PC-9 (cell line): ENCODE measurements around the gene ZNF501. TPM values are rescaled to one million over a fixed set of nuclear protein-coding genes. Genes with fewer than 3 reads are reported as not detected.

Experiments used
- BruUV-seq: library from RNA; stranded (reverse); fragments of 400-500 nt; replicated peaks from 2 replicates; lab custom pipeline; 2021; lab: Mats Ljungman, UMichigan
- CTCF ChIA-PET: fragments of 300-600 bp; sonication (Branson Sonifier 250); formaldehyde crosslinking; loops from one replicate; lab custom pipeline; 2022; ENCODE audit warnings: antibody characterized with exemption; lab: Charles Lee
- POLR2A ChIA-PET: fragments of 300-600 bp; sonication (Branson Sonifier 250); formaldehyde crosslinking; loops from one replicate; lab custom pipeline; 2022; ENCODE audit warnings: antibody characterized with exemption; ENCODE audit not compliant: unreplicated experiment; lab: Charles Lee
- DNase-seq, 2 experiments: peaks; one replicate each; pipeline versions ENCODE4 v3.0.0 to v3.0.0-alpha.2; 2015 to 2022; ENCODE audit warnings: mixed read lengths in 1 of 2
- H2AFZ ChIP-seq: fragments of 200-600 bp; sonication (generic); 2 replicates; pipeline ENCODE4 v1.8.1; 2017; ENCODE audit warnings: antibody characterized with exemption
- H3F3A ChIP-seq: fragments of 200-600 bp; sonication (generic); 2 replicates; pipeline ENCODE4 v1.8.1; 2017; ENCODE audit warnings: antibody characterized with exemption, mild to moderate bottlenecking, low read depth; ENCODE audit not compliant: insufficient read depth
- H3K27ac ChIP-seq: fragments of 200-600 bp; sonication (generic); 2 replicates; pipeline ENCODE4 v1.6.1; 2016; ENCODE audit warnings: mixed run types
- H3K27me3 ChIP-seq: fragments of 200-600 bp; sonication (generic); 2 replicates; pipeline ENCODE4 v1.6.1; 2016; ENCODE audit warnings: low read depth, mixed run types; ENCODE audit not compliant: insufficient read depth
- H3K36me3 ChIP-seq: fragments of 200-600 bp; sonication (generic); 2 replicates; pipeline ENCODE4 v1.6.1; 2016; ENCODE audit warnings: low read depth, mixed run types
- H3K4me1 ChIP-seq: fragments of 200-600 bp; sonication (generic); replicated peaks from 2 replicates; pipeline ENCODE4 v1.6.1; 2016; ENCODE audit warnings: mixed run types; ENCODE audit not compliant: insufficient read depth
- H3K4me2 ChIP-seq: fragments of 200-600 bp; sonication (generic); 2 replicates; pipeline ENCODE4 v1.6.1; 2017; ENCODE audit warnings: mixed run types
- H3K4me3 ChIP-seq: fragments of 200-600 bp; sonication (generic); 2 replicates; pipeline ENCODE4 v1.6.1; 2016; ENCODE audit warnings: mixed run types
- H3K79me2 ChIP-seq: fragments of 200-600 bp; sonication (generic); 2 replicates; pipeline ENCODE4 v1.6.1; 2017; ENCODE audit warnings: low read depth, mixed run types
- H3K9me2 ChIP-seq: fragments of 200-600 bp; sonication (generic); 2 replicates; pipeline ENCODE4 v1.8.1; 2017; ENCODE audit warnings: mild to moderate bottlenecking; ENCODE audit not compliant: insufficient read depth
- H3K9me3 ChIP-seq: fragments of 200-600 bp; sonication (generic); 2 replicates; pipeline ENCODE4 v1.8.1; 2016; ENCODE audit warnings: low read depth; ENCODE audit not compliant: insufficient read depth
- H4K20me1 ChIP-seq: fragments of 200-600 bp; sonication (generic); 2 replicates; pipeline ENCODE4 v1.8.1; 2017; ENCODE audit not compliant: insufficient read depth
- EZH2 ChIP-seq: fragments of 200-600 bp; sonication (generic); IDR thresholded peaks from 2 replicates; pipeline ENCODE4 v1.8.0; 2017; ENCODE audit warnings: antibody characterized with exemption, low read depth
- intact Hi-C: fragments of 100-400 bp; cut with micrococcal nuclease; formaldehyde crosslinking; loops from one replicate; pipeline ENCODE4 v1.10.0; 2022; ENCODE audit not compliant: unreplicated experiment
- total RNA-seq: library from RNA; stranded (reverse); gene quantifications from 2 replicates; pipeline ENCODE4 v1.2.3, GENCODE V29; 2021
- TF ChIP-seq, protein P1 (sequence below): fragments of 200-600 bp; sonication (generic); conservative IDR thresholded peaks from 2 replicates; pipeline ENCODE4 v1.6.1; 2017; ENCODE audit warnings: mixed run types, antibody characterized with exemption, mild to moderate bottlenecking, moderate library complexity

Gene ZNF501
- total RNA-seq, 1 experiment from 2014 or later = 2.6 TPM

DNA sequence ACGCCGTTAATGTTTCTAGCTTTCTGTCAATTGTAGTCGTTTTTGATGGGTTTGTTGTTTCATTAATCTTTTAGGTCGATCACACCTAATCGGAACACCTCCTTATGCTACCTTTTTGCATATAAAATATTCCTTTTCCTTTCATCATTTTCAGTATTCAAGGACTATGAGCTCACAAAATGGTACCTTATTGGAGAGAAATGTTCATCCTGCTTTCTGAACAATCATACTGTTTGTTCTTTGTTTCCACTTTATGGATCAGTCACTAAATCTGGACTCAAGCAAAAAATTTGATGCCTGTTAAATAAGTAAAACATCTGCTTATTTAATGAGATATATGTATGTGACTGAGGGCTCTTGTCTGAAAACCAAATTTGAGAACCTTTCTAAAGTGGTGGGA, 33.3 kb downstream of the ZNF501 start:
- Histone ChIP-seq H3K27me3 (no peaks in the 10 kb centered on the region), H3K27ac (no peak overlapping the region), H3K4me2 (peak overlapping the region; percentile 91), H3K9me3 (peaks cover 18% of the 10 kb centered on the region), H3K79me2 (peaks cover 40% of the 10 kb centered on the region), H3F3A (no peaks in the 10 kb centered on the region), H3K36me3 (peaks cover 18% of the 10 kb centered on the region; the same call in 1 of the 2 replicates), H2AFZ (peak overlapping the region; percentile 82), H3K4me1 (peaks cover 5% of the 10 kb centered on the region; the same call in 1 of the 2 replicates), H4K20me1 (no peaks in the 10 kb centered on the region), H3K4me3 (peak overlapping the region; percentile 63), H3K9me2 (no peaks in the 10 kb centered on the region)
- POLR2A ChIA-PET = interaction anchor here (0.6 kb wide), 1 partner anchor 212 kb away, joined by 4 read pairs; no protein-coding TSS in a partner anchor
- TF ChIP-seq, protein P1, sequence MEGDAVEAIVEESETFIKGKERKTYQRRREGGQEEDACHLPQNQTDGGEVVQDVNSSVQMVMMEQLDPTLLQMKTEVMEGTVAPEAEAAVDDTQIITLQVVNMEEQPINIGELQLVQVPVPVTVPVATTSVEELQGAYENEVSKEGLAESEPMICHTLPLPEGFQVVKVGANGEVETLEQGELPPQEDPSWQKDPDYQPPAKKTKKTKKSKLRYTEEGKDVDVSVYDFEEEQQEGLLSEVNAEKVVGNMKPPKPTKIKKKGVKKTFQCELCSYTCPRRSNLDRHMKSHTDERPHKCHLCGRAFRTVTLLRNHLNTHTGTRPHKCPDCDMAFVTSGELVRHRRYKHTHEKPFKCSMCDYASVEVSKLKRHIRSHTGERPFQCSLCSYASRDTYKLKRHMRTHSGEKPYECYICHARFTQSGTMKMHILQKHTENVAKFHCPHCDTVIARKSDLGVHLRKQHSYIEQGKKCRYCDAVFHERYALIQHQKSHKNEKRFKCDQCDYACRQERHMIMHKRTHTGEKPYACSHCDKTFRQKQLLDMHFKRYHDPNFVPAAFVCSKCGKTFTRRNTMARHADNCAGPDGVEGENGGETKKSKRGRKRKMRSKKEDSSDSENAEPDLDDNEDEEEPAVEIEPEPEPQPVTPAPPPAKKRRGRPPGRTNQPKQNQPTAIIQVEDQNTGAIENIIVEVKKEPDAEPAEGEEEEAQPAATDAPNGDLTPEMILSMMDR = no peak
- no peak for TF ChIP-seq EZH2
- intact Hi-C loops = no loop called here
- no peak for DNase-seq
- CTCF ChIA-PET = no interaction called here
- BruUV-seq = no TSS peak

DNA sequence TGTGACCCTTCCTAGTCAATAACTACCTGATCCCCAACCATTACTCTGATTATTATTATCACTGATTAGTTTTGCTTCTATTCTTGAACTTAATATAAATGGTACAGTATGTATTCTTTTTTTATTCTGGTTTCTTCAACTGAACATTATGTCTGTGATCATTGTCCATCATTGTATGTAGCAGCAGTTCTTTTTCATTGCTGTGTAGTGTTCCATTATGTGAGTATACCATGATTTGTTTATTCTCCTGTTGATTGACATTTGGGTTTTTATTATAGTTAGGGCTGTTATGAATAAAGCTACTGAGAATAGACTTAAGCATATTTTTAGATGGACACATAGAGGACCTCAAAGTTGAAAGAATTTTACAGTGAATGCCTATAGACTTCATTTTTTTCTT, 34.8 kb downstream of the ZNF501 start:
- Histone ChIP-seq H3K9me2 (no peaks in the 10 kb centered on the region), H3K27me3 (no peaks in the 10 kb centered on the region), H4K20me1 (no peaks in the 10 kb centered on the region), H3K4me3 (no peak overlapping the region), H3K4me2 (no peak overlapping the region), H3K9me3 (peaks cover 9% of the 10 kb centered on the region), H3K4me1 (peaks cover 5% of the 10 kb centered on the region; the same call in 1 of the 2 replicates), H3K79me2 (peaks cover 39% of the 10 kb centered on the region), H3K36me3 (peaks cover 3% of the 10 kb centered on the region; the same call in 1 of the 2 replicates), H2AFZ (no peak overlapping the region), H3K27ac (no peak overlapping the region), H3F3A (no peaks in the 10 kb centered on the region)
- CTCF ChIA-PET = no interaction called here
- DNase-seq = no peak
- TF ChIP-seq, protein P1 = no peak
- no peak for TF ChIP-seq EZH2
- POLR2A ChIA-PET = no interaction called here
- no TSS peak for BruUV-seq
- intact Hi-C loops = no loop called here

DNA sequence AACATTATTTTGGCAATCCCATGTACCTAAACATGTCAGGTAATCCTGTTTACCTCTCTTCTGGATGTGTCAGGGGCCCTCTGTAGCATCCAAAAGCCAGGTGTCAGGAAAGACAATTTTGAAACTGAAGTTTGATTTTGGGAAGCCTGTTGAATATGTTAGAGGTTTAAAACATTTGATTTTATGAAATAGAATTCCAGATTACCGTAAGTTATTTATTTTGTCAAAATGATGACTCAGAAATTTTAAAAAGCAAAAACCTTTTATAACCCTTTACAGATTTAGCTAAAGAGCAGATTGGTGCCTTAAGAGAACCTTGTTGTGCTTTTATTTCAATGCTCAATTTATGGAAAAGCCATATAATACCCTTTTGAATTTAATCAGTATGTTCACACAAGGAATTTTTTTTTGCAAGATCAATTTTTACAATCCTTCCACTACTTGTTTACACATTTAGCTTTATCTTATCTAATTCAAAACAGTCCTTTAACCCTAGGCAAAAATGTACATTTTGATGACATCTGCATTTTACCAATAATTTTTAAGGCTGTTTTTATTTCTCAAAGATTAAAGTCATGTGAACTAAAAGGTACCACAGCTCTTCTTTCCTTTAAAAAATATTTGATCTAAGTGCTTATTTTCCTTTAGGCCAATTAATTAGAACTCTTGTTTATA, 42.1 kb downstream of the ZNF501 start:
- Histone ChIP-seq H2AFZ (no peak overlapping the region), H3K4me3 (no peak overlapping the region), H3K36me3 (no peaks in the 10 kb centered on the region), H3K79me2 (no peaks in the 10 kb centered on the region), H3K27ac (no peak overlapping the region), H3K9me3 (0 out of 2 replicates have a peak, but pooled peaks cover 3% of the 10 kb centered on the region), H3K27me3 (no peaks in the 10 kb centered on the region), H4K20me1 (no peaks in the 10 kb centered on the region), H3K4me2 (no peak overlapping the region), H3K9me2 (no peaks in the 10 kb centered on the region), H3F3A (no peaks in the 10 kb centered on the region), H3K4me1 (no peaks in the 10 kb centered on the region)
- no peak for DNase-seq
- ChIA-PET CTCF (no interaction called here), POLR2A (no interaction called here)
- TF ChIP-seq, protein P1 = no peak
- no peak for TF ChIP-seq EZH2
- BruUV-seq = no TSS peak
- intact Hi-C loops = no loop called here
